ENCODE data around the gene ECE1.

ECE1 gene

DNA sequence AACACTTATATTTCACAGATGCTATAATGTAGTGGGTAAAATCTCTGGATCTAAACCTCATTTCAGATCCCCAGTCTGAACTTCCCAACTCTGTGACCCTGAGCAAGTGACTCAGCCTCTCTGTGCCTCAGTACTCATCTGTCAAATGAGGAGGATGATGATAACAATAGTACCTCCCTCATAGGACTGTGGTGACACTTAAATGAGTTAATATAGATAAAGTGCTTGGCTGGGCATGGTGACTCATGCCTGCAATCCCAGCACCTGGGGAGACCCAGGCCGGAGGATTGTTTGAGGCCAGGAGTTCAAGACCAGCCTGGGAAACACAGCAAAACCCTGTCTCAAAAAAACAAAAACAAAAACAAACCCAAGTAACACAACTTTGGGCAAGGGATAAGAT is 4.7 kb upstream of the ECE1 start:
- TF ChIP-seq, protein P1, sequence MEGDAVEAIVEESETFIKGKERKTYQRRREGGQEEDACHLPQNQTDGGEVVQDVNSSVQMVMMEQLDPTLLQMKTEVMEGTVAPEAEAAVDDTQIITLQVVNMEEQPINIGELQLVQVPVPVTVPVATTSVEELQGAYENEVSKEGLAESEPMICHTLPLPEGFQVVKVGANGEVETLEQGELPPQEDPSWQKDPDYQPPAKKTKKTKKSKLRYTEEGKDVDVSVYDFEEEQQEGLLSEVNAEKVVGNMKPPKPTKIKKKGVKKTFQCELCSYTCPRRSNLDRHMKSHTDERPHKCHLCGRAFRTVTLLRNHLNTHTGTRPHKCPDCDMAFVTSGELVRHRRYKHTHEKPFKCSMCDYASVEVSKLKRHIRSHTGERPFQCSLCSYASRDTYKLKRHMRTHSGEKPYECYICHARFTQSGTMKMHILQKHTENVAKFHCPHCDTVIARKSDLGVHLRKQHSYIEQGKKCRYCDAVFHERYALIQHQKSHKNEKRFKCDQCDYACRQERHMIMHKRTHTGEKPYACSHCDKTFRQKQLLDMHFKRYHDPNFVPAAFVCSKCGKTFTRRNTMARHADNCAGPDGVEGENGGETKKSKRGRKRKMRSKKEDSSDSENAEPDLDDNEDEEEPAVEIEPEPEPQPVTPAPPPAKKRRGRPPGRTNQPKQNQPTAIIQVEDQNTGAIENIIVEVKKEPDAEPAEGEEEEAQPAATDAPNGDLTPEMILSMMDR (IDR thresholded peaks at IDR 0.05; ENCODE audit: low read depth, low read length) = no peak
- no peak overlapping the region for H3K4me3 ChIP-seq (replicated peaks in 1 of 2; ENCODE audit: low read depth in 2 of 2, low read length in 2 of 2)
- peak in 1 of 2 donors; percentile 57 for DNase-seq (ENCODE audit: low read depth in 2 of 2)

DNA sequence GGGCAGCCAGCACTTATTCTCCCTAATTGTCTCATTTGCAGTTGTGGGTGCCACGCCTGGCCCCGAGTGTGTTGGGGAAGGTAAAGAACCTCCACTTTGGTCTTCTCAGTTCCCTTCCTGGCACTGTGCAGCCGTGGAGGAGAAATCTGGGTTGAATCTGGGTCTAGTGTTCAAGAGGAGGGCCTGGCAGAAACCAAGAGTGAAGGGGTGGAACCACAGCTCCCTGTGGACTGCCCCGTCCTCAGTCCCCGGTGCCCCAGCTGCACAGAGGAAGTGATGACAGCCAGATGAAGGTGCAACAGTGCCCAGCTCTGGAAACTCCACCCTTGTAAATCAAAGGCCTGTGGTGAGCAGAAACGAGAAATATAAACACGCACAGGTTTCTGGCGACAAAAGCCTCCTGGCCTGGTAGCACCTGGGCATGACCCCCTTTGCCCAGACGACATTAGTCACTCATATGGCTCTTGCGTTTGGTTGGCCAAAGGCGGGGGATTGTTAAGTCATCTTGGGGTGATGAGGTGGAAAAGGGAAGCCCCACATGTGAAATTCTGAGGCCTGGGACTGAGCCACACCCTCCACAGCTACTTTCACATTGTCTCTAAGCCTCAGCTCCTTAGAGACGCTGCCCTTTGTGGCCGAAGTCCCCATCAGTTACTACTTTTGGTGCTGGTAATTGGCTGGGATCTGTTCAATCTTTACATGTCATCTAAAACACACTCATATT is 4.2 kb upstream of the ECE1 start:
- TF ChIP-seq, protein P1 (IDR thresholded peaks at IDR 0.05; ENCODE audit: low read depth, low read length) = no peak
- no peak overlapping the region for H3K4me3 ChIP-seq (replicated peaks in 1 of 2; ENCODE audit: low read depth in 2 of 2, low read length in 2 of 2)
- peak in 1 of 2 donors; percentile 54 for DNase-seq (ENCODE audit: low read depth in 2 of 2)

DNA sequence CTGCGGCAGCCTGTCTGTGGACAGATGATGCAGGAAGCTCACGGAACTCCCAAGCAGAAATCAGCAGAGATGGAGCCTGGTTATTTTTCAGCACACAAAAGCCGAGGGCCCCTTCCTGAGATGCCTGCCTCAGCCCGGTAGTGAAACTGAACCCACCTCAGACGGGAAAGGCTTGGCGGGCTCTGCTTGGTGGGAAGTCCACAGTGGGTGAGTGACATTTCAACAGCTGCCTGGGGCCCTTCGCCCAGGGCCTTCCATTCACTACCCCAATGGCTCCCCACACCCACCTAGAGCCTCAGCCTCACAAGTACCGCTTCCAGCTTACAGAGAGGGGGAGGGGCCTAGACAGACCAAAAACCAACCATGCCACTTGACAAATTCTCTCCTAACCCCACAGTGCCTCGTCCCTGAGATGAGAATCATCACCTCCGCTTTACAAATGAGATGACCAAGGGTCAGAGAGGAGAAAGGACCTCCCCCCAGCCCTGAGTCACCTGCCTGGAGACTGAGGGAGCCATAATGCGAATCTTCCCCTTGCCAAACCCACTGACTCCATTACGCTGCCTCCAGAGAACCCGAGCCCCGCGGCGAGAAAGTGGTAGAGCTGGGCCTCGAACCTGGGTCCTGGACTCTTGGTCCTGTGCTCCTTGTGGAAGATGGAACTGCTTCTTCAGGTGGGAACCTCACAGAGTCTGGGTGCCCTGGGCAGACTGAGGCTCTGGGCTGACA is 3.4 kb upstream of the ECE1 start:
- TF ChIP-seq, protein P1 (IDR thresholded peaks at IDR 0.05; ENCODE audit: low read depth, low read length) = no peak
- DNase-seq (ENCODE audit: low read depth in 2 of 2) = no peak
- no peak overlapping the region for H3K4me3 ChIP-seq (replicated peaks in 1 of 2; ENCODE audit: low read depth in 2 of 2, low read length in 2 of 2)

DNA sequence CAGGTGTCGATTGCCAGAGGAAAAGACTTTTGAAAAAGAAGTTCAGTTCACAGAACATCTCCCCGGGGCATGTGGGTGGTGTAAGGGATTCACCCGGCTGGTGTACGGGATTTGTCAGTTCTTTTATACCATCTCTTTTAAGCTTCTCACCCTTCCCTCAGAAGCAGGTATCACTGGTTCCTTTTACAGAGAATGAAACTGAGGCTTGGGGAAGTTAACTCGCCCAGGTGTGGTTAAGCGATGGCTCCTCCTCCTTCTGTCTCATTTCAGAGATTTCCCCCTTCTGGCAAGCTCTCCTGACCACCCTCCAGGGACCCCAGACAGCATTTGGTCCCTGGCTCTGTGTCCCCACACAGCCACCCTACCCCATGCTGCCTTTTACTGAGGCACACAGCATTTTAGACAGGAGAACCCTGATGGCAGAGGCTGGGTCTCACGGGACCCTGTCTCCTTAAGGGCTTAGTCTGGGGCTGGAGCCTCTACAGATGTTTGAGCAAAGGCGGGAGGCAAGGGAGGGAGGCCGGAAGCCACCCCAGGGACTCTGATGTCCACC is 2.8 kb upstream of the ECE1 start:
- TF ChIP-seq, protein P1 (IDR thresholded peaks at IDR 0.05; ENCODE audit: low read depth, low read length) = no peak
- no peak overlapping the region for H3K4me3 ChIP-seq (replicated peaks in 1 of 2; ENCODE audit: low read depth in 2 of 2, low read length in 2 of 2)
- DNase-seq (ENCODE audit: low read depth in 2 of 2) = no peak

DNA sequence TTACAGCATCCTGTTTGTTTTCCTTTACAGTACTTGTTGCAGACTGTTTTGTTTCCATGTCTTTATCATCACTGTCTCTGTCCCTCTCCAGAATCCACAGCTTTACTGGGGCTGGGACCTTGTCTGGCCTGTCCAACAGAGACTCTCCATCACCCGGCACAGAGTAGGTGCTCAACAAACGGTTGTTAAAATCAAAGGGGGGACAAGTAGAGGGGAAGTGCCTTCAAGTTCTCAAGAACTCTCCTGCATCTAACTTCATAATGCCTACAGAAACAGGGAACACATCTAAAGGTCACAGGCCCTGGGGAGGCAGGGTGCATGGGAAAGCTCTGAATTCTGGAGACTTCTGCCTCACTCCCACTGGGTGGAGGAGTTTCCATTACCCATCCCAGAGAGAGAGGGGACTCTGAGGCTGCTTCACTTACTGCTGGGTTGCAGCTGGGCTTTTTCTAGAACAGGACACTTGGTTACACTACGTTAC is 2.3 kb upstream of the ECE1 start:
- TF ChIP-seq, protein P1 (IDR thresholded peaks at IDR 0.05; ENCODE audit: low read depth, low read length) = no peak
- H3K4me3 ChIP-seq (replicated peaks in 1 of 2; ENCODE audit: low read depth in 2 of 2, low read length in 2 of 2) = no peak overlapping the region
- no peak for DNase-seq (ENCODE audit: low read depth in 2 of 2)

DNA sequence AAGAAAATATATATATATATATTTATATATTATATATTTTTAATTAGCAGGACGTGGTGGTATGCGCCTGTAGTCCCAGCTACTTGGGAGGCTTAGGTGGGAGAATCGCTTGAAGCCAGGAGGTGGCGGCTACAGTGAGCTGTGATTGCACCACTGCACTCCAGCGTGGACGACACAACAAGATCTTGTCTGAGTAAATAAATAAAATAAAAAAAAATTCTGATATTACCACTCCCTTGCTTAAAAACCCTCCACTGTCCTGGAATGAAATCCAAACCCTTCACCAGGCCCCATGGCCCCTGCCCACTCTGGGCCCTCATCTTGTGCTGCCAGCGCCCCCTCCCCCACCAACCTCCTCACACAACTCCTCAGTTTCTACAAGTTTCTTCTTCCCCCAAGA is 1.7 kb upstream of the ECE1 start:
- TF ChIP-seq, protein P1 (IDR thresholded peaks at IDR 0.05; ENCODE audit: low read depth, low read length) = no peak
- H3K4me3 ChIP-seq (replicated peaks in 1 of 2; ENCODE audit: low read depth in 2 of 2, low read length in 2 of 2) = no peak overlapping the region
- no peak for DNase-seq (ENCODE audit: low read depth in 2 of 2)
